H1 (cell line): Measurements from ENCODE around the gene MECR. TPM values are rescaled to one million over a fixed set of nuclear protein-coding genes. Genes with fewer than 3 reads are reported as not detected.

Source experiments
- ASH2L ChIP-seq: fragments of 200-600, 300-600 bp; sonication (generic); IDR thresholded peaks from one replicate; pipeline ENCODE4 v1.7.1; 2017; ENCODE audit warnings: low read length
- BCL11A ChIP-seq, 2 experiments: IDR thresholded peaks; one replicate each; pipeline ENCODE4 v1.6.1; 2011; ENCODE audit warnings: low read depth in 2 of 2, low read length in 2 of 2, mild to moderate bottlenecking in 2 of 2
- GABPA ChIP-seq: IDR thresholded peaks from 2 replicates; pipeline ENCODE4 v1.6.1; 2011; ENCODE audit warnings: mild to moderate bottlenecking, low read length, moderate library complexity, borderline replicate concordance; ENCODE audit not compliant: insufficient read depth
- HDAC2 ChIP-seq, 2 experiments: fragments of 300-600 bp in 1 of 2; sonication (generic) in 1 of 2; IDR thresholded peaks; 2 replicates each; pipeline ENCODE4 v1.6.1; 2011 to 2012; ENCODE audit warnings: low read depth in 2 of 2, low read length in 2 of 2, mild to moderate bottlenecking in 2 of 2, moderate library complexity in 2 of 2, borderline replicate concordance in 1 of 2, inconsistent platforms in 1 of 2
- HDAC6 ChIP-seq: IDR thresholded peaks from one replicate; pipeline ENCODE4 v1.7.1; 2012; ENCODE audit warnings: low read depth, mild to moderate bottlenecking, inconsistent platforms, low read length, moderate library complexity
- POU5F1 ChIP-seq: IDR thresholded peaks from 2 replicates; pipeline ENCODE4 v1.6.1; 2011; ENCODE audit warnings: low read depth, mild to moderate bottlenecking, low read length, moderate library complexity
- RXRA ChIP-seq: IDR thresholded peaks from 2 replicates; pipeline ENCODE4 v1.6.1; 2011; ENCODE audit warnings: low read depth, mild to moderate bottlenecking, low read length, moderate library complexity; ENCODE audit not compliant: insufficient read depth
- SP1 ChIP-seq: IDR thresholded peaks from 2 replicates; pipeline ENCODE4 v1.6.1; 2011; ENCODE audit warnings: low read depth, low read length
- SUZ12 ChIP-seq: fragments of 200-600 bp; sonication (generic); IDR thresholded peaks from 2 replicates; pipeline ENCODE4 v1.6.1; 2012; ENCODE audit warnings: mild to moderate bottlenecking, inconsistent platforms, low read length, moderate library complexity, mixed read lengths
- TAF7 ChIP-seq: optimal IDR thresholded peaks from 2 replicates; pipeline ENCODE3; 2011; ENCODE audit warnings: low read depth, mild to moderate bottlenecking, inconsistent platforms, low read length, moderate library complexity, borderline replicate concordance
- TBP ChIP-seq: IDR thresholded peaks from 2 replicates; pipeline ENCODE4 v1.6.1; 2011; ENCODE audit warnings: low read depth, low read length, improper control_type of control experiment
- USF2 ChIP-seq: IDR thresholded peaks from 2 replicates; pipeline ENCODE4 v1.6.1; 2011; ENCODE audit warnings: low read length, improper control_type of control experiment
- polyA plus RNA-seq, 7 experiments: library from polyadenylated mRNA; depleted of rRNA in 3 of 7; stranded (reverse) in 5 of 7; unstranded in 2 of 7; fragments of >200 nt in 5 of 7; fragments of 200-250 nt in 2 of 7; gene quantifications; 1 replicate in 5 of 7; 2 replicates in 1 of 7; 4 replicates in 1 of 7; pipeline versions ENCODE4 v1.2.1 to v1.2.3, GENCODE V29; 2011 to 2013; ENCODE audit warnings: missing spikeins in 2 of 7, mixed read lengths in 2 of 7
- total RNA-seq: library from RNA; stranded (reverse); fragmentation: NEBNext Ultra II Directional; extraction: Animal tissue kit (Norgen Biotek cat#: 25700); gene quantifications from 2 replicates; pipeline ENCODE4 v1.2.1, GENCODE V29; 2021

MECR gene
- total and polyA plus RNA-seq, 2 of the 8 experiments (the other 6 are each of a cell fraction or from before 2014, with no cell fraction given): 24.2 to 24.4 TPM

- TF ChIP-seq TAF7: no peak
- no peak for TF ChIP-seq HDAC6
- no peak for TF ChIP-seq POU5F1
- no peak for TF ChIP-seq SP1
- 0 out of 2 replicates have a peak, but pooled peaks have one; percentile 20 for TF ChIP-seq GABPA
- TF ChIP-seq TBP: no peak
- TF ChIP-seq HDAC2 (IDR thresholded peaks at IDR 0.05; ENCODE audit: borderline replicate concordance in 1 of 2, low read depth in 2 of 2, low read length in 2 of 2): 0 out of 4 replicates have a peak, but pooled peaks of 1 of the 2 experiments have one; percentile 32
- peak; percentile 75 for TF ChIP-seq SUZ12
- no peak for TF ChIP-seq USF2
- no peak for TF ChIP-seq RXRA
- TF ChIP-seq BCL11A (IDR thresholded peaks at IDR 0.05; ENCODE audit: low read depth in 2 of 2, low read length in 2 of 2): no peak
- TF ChIP-seq ASH2L: peak; percentile 46
Measured at GRCh38 chr1:29237852-29238619, 7.3 kb upstream of the MECR start (continued).
